Stimulated activated effector memory CD8-positive, alpha-beta T cell treated with anti-CD3 and anti-CD28 coated beads, Interleukin-12 subunit alpha, Interleukin-12 subunit beta, amount 100 ng/mL, for 72 hours (primary cell): Measurements from ENCODE around the gene EGFL8.
"Not testable (repeated sequence)": the region's sequence is repeated elsewhere in the genome, so short reads cannot be mapped to it uniquely, and the experiment has no call there.

Source experiments
- ATAC-seq: fragments of 150-1000 bp; cut with Tn5 transposase; 2 replicates; pipeline ENCODE4 v1.10.0; 2021
- DNase-seq, 2 donors: peaks; one replicate each; pipeline ENCODE4 v3.0.0; 2021 to 2022; ENCODE audit warnings: low spot score in 2 of 2
- H3K27ac Mint-ChIP-seq: one replicate; pipeline ENCODE4 v1.8.0; 2022; ENCODE audit warnings: mild to moderate bottlenecking, mixed read lengths
- H3K36me3 Mint-ChIP-seq: one replicate; pipeline ENCODE4 v1.8.0; 2022; ENCODE audit warnings: mild to moderate bottlenecking, mixed read lengths
- H3K4me1 Mint-ChIP-seq: one replicate; pipeline ENCODE4 v1.8.0; 2022; ENCODE audit warnings: mixed read lengths
- H3K4me3 Mint-ChIP-seq: one replicate; pipeline ENCODE4 v1.8.0; 2022; ENCODE audit warnings: mild to moderate bottlenecking, mixed read lengths
- H3K9me3 Mint-ChIP-seq: one replicate; pipeline ENCODE4 v1.8.0; 2022; ENCODE audit warnings: mixed read lengths

EGFL8 gene

DNA sequence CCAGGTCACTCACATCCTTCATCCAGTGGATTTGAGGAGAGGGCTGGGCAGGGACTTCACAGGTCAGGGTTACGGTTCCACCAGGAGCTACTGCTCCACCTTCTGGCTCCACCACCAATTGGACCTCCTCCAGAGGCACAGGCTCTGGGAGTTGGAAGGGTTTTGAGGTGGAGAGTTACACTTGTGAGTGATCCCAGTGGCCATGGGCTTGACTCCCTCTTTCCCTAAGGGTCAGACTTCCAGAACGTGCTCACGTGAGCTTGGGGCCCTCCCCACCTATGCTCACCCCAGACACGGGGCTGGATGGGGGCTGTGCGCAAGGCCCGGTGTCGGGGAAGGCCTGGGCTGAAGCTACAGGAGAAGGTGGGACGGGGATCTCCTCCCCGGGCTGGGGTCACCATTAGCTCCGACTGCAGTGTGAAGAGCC lies 18.2 kb downstream of the EGFL8 start:
- Mint-ChIP-seq H3K4me1 (peaks cover 78% of the 10 kb centered on the region), H3K9me3 (no peaks in the 10 kb centered on the region), H3K27ac (peak overlapping the region; percentile 99), H3K4me3 (no peak overlapping the region), H3K36me3 (peaks cover 100% of the 10 kb centered on the region)
- DNase-seq (no peak), ATAC-seq (no peak)

DNA sequence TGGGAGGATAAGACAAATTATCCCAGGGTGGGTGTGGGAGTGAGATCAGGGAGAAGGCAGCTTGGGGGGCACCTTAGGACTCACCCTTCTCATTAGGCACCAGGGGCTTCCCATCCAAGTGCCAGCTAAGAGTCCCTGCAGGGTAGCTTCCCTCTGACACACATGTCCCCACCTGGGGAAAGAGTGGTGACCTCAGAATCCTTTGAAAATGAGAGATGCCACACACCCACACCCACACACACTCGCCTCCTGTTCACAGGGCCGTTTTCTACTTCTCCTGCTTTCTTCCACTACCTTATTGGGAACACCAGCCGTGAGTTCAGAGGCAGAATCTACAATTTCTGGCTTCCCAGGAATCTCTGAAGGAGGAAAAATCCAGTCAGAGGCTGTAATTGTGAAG lies 18.6 kb downstream of the EGFL8 start:
- Mint-ChIP-seq H3K4me3 (no peak overlapping the region), H3K4me1 (peaks cover 80% of the 10 kb centered on the region), H3K9me3 (no peaks in the 10 kb centered on the region), H3K36me3 (peaks cover 100% of the 10 kb centered on the region), H3K27ac (peak overlapping the region; percentile 99)
- DNase-seq (no peak), ATAC-seq (no peak)

DNA sequence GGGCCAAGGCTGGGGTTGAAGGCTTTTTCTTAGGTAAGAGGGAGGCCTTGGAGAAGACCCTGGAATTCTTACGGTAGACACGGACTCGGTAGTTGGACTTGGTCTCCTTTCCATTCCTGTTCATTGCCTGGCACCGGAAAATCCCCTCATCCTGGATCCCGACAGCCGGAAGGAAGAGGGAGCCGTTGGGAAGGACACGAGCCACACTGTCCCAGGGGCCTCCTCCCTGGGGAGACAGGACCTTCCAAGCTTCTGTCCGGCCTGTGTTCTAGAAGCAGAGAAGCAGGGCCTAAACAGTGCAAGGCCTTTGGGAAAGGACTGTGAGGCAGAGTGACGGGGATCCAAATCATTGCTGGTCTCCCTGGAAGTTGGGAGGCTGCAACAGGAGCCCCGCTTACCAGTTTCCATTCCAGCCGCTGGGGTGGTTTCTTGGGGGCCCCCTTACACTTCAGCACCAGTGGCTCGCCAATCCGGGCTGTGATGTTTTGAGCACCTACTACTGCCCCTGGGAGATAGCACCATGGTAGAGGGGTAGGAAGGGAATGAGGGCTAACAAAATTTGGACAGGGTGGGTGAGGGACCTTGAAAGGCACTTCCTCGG lies 19.2 kb downstream of the EGFL8 start:
- ATAC-seq: no peak
- Mint-ChIP-seq H3K4me3 (no peak overlapping the region), H3K4me1 (peaks cover 83% of the 10 kb centered on the region), H3K36me3 (peaks cover 98% of the 10 kb centered on the region), H3K9me3 (no peaks in the 10 kb centered on the region), H3K27ac (peak overlapping the region; percentile 99)
- no peak for DNase-seq

GRCh38 chr6:32184084-32184640 lies 19.8 kb downstream of the EGFL8 start, which contains the start of gene AGER:
Gene AGER, minus strand, starts transcription at chr6:32184253. Its CDS starts 31 bp downstream, at chr6:32184222.
- no peak for ATAC-seq
- Mint-ChIP-seq H3K9me3 (no peaks in the 10 kb centered on the region), H3K36me3 (peaks cover 98% of the 10 kb centered on the region)

GRCh38 chr6:32185681-32186131 lies 21.3 kb downstream of the EGFL8 start:
- DNase-seq, H3K9me3 Mint-ChIP-seq: not testable (repeated sequence)
- peak; percentile 88 for ATAC-seq
- peak overlapping the region; percentile 99 for H3K4me3 Mint-ChIP-seq
- H3K27ac Mint-ChIP-seq: peak overlapping the region; percentile 99
- peaks cover 72% of the 10 kb centered on the region for H3K4me1 Mint-ChIP-seq
- peaks cover 95% of the 10 kb centered on the region for H3K36me3 Mint-ChIP-seq

More at GRCh38 chr6:32184084-32184640, 19.8 kb downstream of the EGFL8 start, which contains the start of gene AGER:
- no peak for DNase-seq
- Mint-ChIP-seq H3K4me1 (peaks cover 83% of the 10 kb centered on the region), H3K4me3 (no peak within 1 kb of the TSS), H3K27ac (peak within 1 kb of the TSS; percentile 99)

GRCh38 chr6:32186151-32186840 lies 21.9 kb downstream of the EGFL8 start:
- H3K9me3 Mint-ChIP-seq, DNase-seq: not testable (repeated sequence)
- Mint-ChIP-seq H3K27ac (peak overlapping the region; percentile 99), H3K36me3 (peaks cover 95% of the 10 kb centered on the region), H3K4me1 (peaks cover 72% of the 10 kb centered on the region), H3K4me3 (peak overlapping the region; percentile 99)
- peak; percentile 1 for ATAC-seq

DNA sequence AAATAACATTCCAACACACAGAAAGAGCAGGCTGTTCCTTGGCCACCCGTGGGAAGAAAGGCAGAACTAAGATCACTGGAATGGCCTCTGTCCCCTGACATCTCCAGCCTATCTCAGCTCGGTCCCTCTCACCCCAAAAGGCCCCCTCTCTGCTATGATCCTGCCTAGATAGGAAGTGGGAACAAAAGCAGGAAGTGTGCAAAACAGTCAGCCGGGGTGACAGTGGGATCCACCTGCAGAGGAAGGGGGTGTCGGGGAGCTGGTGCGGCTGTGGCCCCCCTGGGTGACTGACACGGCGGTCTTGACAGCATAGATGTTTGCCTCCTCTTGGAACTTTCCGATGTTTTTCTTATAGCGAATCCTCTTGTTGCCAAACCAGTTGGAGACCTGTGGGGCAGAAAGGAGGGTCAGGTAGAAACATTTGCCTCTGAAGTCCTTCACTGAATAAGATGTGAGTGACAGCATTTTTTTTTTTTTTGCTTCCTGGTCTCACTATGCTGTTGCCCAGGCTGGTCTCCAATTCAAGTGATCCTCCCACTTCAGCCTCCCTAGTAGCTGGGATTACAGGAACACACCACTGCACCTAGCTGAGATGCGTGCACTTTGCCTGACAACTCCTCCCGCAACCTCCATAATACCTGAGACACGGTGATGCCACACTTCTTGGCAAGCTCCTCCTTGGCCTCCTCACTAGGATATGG lies 22.8 kb downstream of the EGFL8 start:
- DNase-seq (no peak), ATAC-seq (no peak)
- Mint-ChIP-seq H3K36me3 (peaks cover 95% of the 10 kb centered on the region), H3K4me3 (peak overlapping the region; percentile 99), H3K4me1 (peaks cover 77% of the 10 kb centered on the region), H3K9me3 (no peaks in the 10 kb centered on the region), H3K27ac (peak overlapping the region; percentile 99)

- Mint-ChIP-seq H3K36me3 (peaks cover 95% of the 10 kb centered on the region), H3K27ac (peak overlapping the region; percentile 99), H3K4me1 (peaks cover 78% of the 10 kb centered on the region), H3K4me3 (peak overlapping the region; percentile 99)
- H3K9me3 Mint-ChIP-seq, ATAC-seq, DNase-seq: not testable (repeated sequence)
Observed at GRCh38 chr6:32187725-32188380, 23.5 kb downstream of the EGFL8 start.

- ATAC-seq: no peak
- Mint-ChIP-seq H3K4me3 (peak overlapping the region; percentile 99), H3K4me1 (peaks cover 78% of the 10 kb centered on the region), H3K9me3 (no peaks in the 10 kb centered on the region), H3K27ac (peak overlapping the region; percentile 99), H3K36me3 (peaks cover 89% of the 10 kb centered on the region)
- DNase-seq: no peak
Observed at GRCh38 chr6:32188381-32189068, 24.1 kb downstream of the EGFL8 start.

- H3K4me1 Mint-ChIP-seq: peaks cover 78% of the 10 kb centered on the region
- H3K9me3 Mint-ChIP-seq: no peaks in the 10 kb centered on the region
- peak overlapping the region; percentile 99 for H3K27ac Mint-ChIP-seq
- H3K36me3 Mint-ChIP-seq: peaks cover 82% of the 10 kb centered on the region
- DNase-seq: no peak
- peak overlapping the region; percentile 99 for H3K4me3 Mint-ChIP-seq
- no peak for ATAC-seq
Observed at GRCh38 chr6:32189069-32189741, 24.8 kb downstream of the EGFL8 start.

GRCh38 chr6:32189742-32190053 lies 25.3 kb downstream of the EGFL8 start:
- DNase-seq (no peak), ATAC-seq (no peak)
- Mint-ChIP-seq H3K36me3 (peaks cover 77% of the 10 kb centered on the region), H3K27ac (peak overlapping the region; percentile 99), H3K9me3 (no peaks in the 10 kb centered on the region), H3K4me1 (peaks cover 81% of the 10 kb centered on the region), H3K4me3 (peak overlapping the region; percentile 99)

- DNase-seq (peak; percentile 47 to 87), ATAC-seq (peak; percentile 60)
- Mint-ChIP-seq H3K9me3 (no peaks in the 10 kb centered on the region), H3K27ac (peak within 1 kb of the TSS; percentile 99), H3K4me3 (peak within 1 kb of the TSS; percentile 99), H3K36me3 (peaks cover 72% of the 10 kb centered on the region), H3K4me1 (peaks cover 86% of the 10 kb centered on the region)
Observed at GRCh38 chr6:32190054-32190851, 25.9 kb downstream of the EGFL8 start, which contains the start of gene PBX2. Gene PBX2, minus strand, starts transcription at chr6:32190202. Its CDS starts 287 bp downstream, at chr6:32189915.

- Mint-ChIP-seq H3K27ac (peak overlapping the region; percentile 99), H3K4me1 (peaks cover 83% of the 10 kb centered on the region), H3K4me3 (peak overlapping the region; percentile 99), H3K9me3 (no peaks in the 10 kb centered on the region), H3K36me3 (peaks cover 70% of the 10 kb centered on the region)
- no peak for ATAC-seq
- DNase-seq: no peak
Observed at GRCh38 chr6:32190911-32191677, 26.7 kb downstream of the EGFL8 start.
